ENCODE data around the gene NKAIN2. TPM values are rescaled to one million over a fixed set of nuclear protein-coding genes. Genes with fewer than 3 reads are reported as not detected.

The NKAIN2 gene
- total RNA-seq, 3 donors from 2014 or later (not counting 1 experiment from before 2014, with no cell fraction given), result 0.45 TPM; not detected in 2

- no peak for TF ChIP-seq CTCF (IDR thresholded peaks at IDR 0.05)
- WGBS (ENCODE audit: insufficient coverage), result 75% methylated on average over 3 of the region's 3 CpGs
These were observed 830.0 kb downstream of the NKAIN2 start for GRCh38 chr6:124633655-124634054.

GRCh38 chr6:124640432-124640831 is 836.8 kb downstream of the NKAIN2 start:
- Histone ChIP-seq H3K4me1 (ENCODE audit: control insufficient read depth, insufficient read depth, low read length) (no peaks in the 10 kb centered on the region), H3K36me3 (ENCODE audit: control insufficient read depth, insufficient read depth, low read length) (no peaks in the 10 kb centered on the region), H3K27me3 (ENCODE audit: control insufficient read depth, insufficient read depth, low read length) (no peaks in the 10 kb centered on the region), H3K4me3 (ENCODE audit: low read length) (no peak overlapping the region), H3K9me3 (ENCODE audit: control insufficient read depth, insufficient read depth, low read length) (no peaks in the 10 kb centered on the region), H3K27ac (ENCODE audit: low read length) (no peak overlapping the region)
- Mint-ChIP-seq H3K27ac (no peak overlapping the region), H3K4me3 (no peak overlapping the region), H3K36me3 (no peaks in the 10 kb centered on the region), H3K9me3 (peaks cover 7 to 10% of the 10 kb centered on the region in 2 donors), H3K27me3 (ENCODE audit: low read depth in 2 of 2) (no peaks in the 10 kb centered on the region), H3K4me1 (no peaks in the 10 kb centered on the region)
- intact Hi-C loops (cut with micrococcal nuclease), result no loop called here
- WGBS (ENCODE audit: insufficient coverage), result 96% methylated on average over 4 of the region's 4 CpGs
- no peak for TF ChIP-seq CTCF (IDR thresholded peaks at IDR 0.05)
- ATAC-seq (no peak), DNase-seq (no peak)

More at GRCh38 chr6:124633655-124634054, 830.0 kb downstream of the NKAIN2 start:
- no peaks in the 10 kb centered on the region for H3K4me1 Mint-ChIP-seq
- H3K9me3 ChIP-seq (ENCODE audit: control insufficient read depth, insufficient read depth, low read length), result no peaks in the 10 kb centered on the region
- H3K9me3 Mint-ChIP-seq, result peaks cover 11 to 19% of the 10 kb centered on the region in 2 donors
- no peaks in the 10 kb centered on the region for H3K27me3 ChIP-seq (ENCODE audit: control insufficient read depth, insufficient read depth, low read length)
- DNase-seq, result no peak
- no peaks in the 10 kb centered on the region for H3K4me1 ChIP-seq (ENCODE audit: control insufficient read depth, insufficient read depth, low read length)
- H3K4me3 Mint-ChIP-seq, result no peak overlapping the region
- H3K36me3 ChIP-seq (ENCODE audit: control insufficient read depth, insufficient read depth, low read length), result no peaks in the 10 kb centered on the region
- H3K27ac ChIP-seq (ENCODE audit: low read length), result no peak overlapping the region
- H3K4me3 ChIP-seq (ENCODE audit: low read length), result no peak overlapping the region
- no peaks in the 10 kb centered on the region for H3K27me3 Mint-ChIP-seq (ENCODE audit: low read depth in 2 of 2)
- no peaks in the 10 kb centered on the region for H3K36me3 Mint-ChIP-seq
- no peak for ATAC-seq
- no peak overlapping the region for H3K27ac Mint-ChIP-seq
- intact Hi-C loops (cut with micrococcal nuclease), result no loop called here

- no peaks in the 10 kb centered on the region for H3K27me3 ChIP-seq (ENCODE audit: control insufficient read depth, insufficient read depth, low read length)
- Mint-ChIP-seq H3K27me3 (ENCODE audit: low read depth in 2 of 2) (no peaks in the 10 kb centered on the region), H3K36me3 (peaks cover 5% of the 10 kb centered on the region), H3K4me3 (no peak overlapping the region), H3K27ac (no peak overlapping the region), H3K9me3 (peaks cover 15% of the 10 kb centered on the region in 2 donors), H3K4me1 (no peaks in the 10 kb centered on the region)
- ATAC-seq, result no peak
- no peak overlapping the region for H3K27ac ChIP-seq (ENCODE audit: low read length)
- intact Hi-C loops (cut with micrococcal nuclease), result no loop called here
- no peak overlapping the region for H3K4me3 ChIP-seq (ENCODE audit: low read length)
- peaks cover 3% of the 10 kb centered on the region for H3K9me3 ChIP-seq (ENCODE audit: control insufficient read depth, insufficient read depth, low read length)
- H3K4me1 ChIP-seq (ENCODE audit: control insufficient read depth, insufficient read depth, low read length), result no peaks in the 10 kb centered on the region
- no peak for DNase-seq
- H3K36me3 ChIP-seq (ENCODE audit: control insufficient read depth, insufficient read depth, low read length), result no peaks in the 10 kb centered on the region
- WGBS (ENCODE audit: insufficient coverage), result 67% methylated on average over 1 of the region's 1 CpG
- no peak for TF ChIP-seq CTCF (IDR thresholded peaks at IDR 0.05)
These were observed 852.2 kb downstream of the NKAIN2 start for GRCh38 chr6:124655866-124656265.

- no peak overlapping the region for H3K27ac Mint-ChIP-seq
These were observed 854.4 kb downstream of the NKAIN2 start for GRCh38 chr6:124658053-124658452.

More at GRCh38 chr6:124658053-124658452, 854.4 kb downstream of the NKAIN2 start:
- no peak overlapping the region for H3K27ac ChIP-seq (ENCODE audit: low read length)
- Mint-ChIP-seq H3K4me3 (no peak overlapping the region), H3K4me1 (no peaks in the 10 kb centered on the region), H3K36me3 (peaks cover 1% of the 10 kb centered on the region), H3K27me3 (ENCODE audit: low read depth in 2 of 2) (no peaks in the 10 kb centered on the region), H3K9me3 (peaks cover 5 to 9% of the 10 kb centered on the region in 2 donors)
- no peaks in the 10 kb centered on the region for H3K4me1 ChIP-seq (ENCODE audit: control insufficient read depth, insufficient read depth, low read length)
- intact Hi-C loops (cut with micrococcal nuclease), result no loop called here
- no peak overlapping the region for H3K4me3 ChIP-seq (ENCODE audit: low read length)
- H3K36me3 ChIP-seq (ENCODE audit: control insufficient read depth, insufficient read depth, low read length), result no peaks in the 10 kb centered on the region
- ATAC-seq (no peak), DNase-seq (no peak)
- TF ChIP-seq CTCF (IDR thresholded peaks at IDR 0.05), result no peak
- no peaks in the 10 kb centered on the region for H3K27me3 ChIP-seq (ENCODE audit: control insufficient read depth, insufficient read depth, low read length)
- 88% methylated on average over 8 of the region's 8 CpGs for WGBS (ENCODE audit: insufficient coverage)
- no peaks in the 10 kb centered on the region for H3K9me3 ChIP-seq (ENCODE audit: control insufficient read depth, insufficient read depth, low read length)
